Tibial artery (tissue), 4 donors: Measurements from ENCODE around the gene ATP2B1.

Experiments used
- DNase-seq, 2 donors: peaks; one replicate each; pipeline ENCODE4 v3.0.0-alpha.2; 2019
- H3K27ac ChIP-seq, 2 donors: fragments of 200-600 bp; sonication (generic) in 1 of 2; 1 replicate in 1 of 2; 2 replicates in 1 of 2; pipeline ENCODE4 v1.5.1; 2018 to 2019; ENCODE audit warnings: mild to moderate bottlenecking in 1 of 2
- H3K27me3 ChIP-seq, 2 donors: fragments of 200-600 bp; sonication (generic) in 1 of 2; one replicate each; pipeline versions ENCODE4 v1.5.1 to v1.6.0; 2016 to 2019
- H3K36me3 ChIP-seq, 3 donors: fragments of 200-600 bp; sonication (generic) in 2 of 3; one replicate each; pipeline ENCODE4 v1.5.1; 2016 to 2019; ENCODE audit warnings: mild to moderate bottlenecking in 2 of 3
- H3K4me1 ChIP-seq, 4 donors: fragments of 200-600 bp; sonication (generic) in 2 of 4; 1 replicate in 3 of 4; 2 replicates in 1 of 4; pipeline ENCODE4 v1.5.1; 2016 to 2019
- H3K4me3 ChIP-seq, 2 donors: fragments of 200-600 bp; sonication (generic) in 1 of 2; 1 replicate in 1 of 2; 2 replicates in 1 of 2; pipeline ENCODE4 v1.5.1; 2018 to 2019; ENCODE audit warnings: mild to moderate bottlenecking in 2 of 2
- H3K9me3 ChIP-seq, 3 donors: fragments of 200-600 bp; sonication (generic) in 1 of 3; one replicate each; pipeline ENCODE4 v1.5.1; 2016 to 2019
- CTCF ChIP-seq, 2 experiments: fragments of 200-600 bp in 1 of 2; fragments of 450-650 bp in 1 of 2; IDR thresholded peaks; one replicate each; pipeline ENCODE4 v1.5.1; 2017 to 2019; ENCODE audit warnings: antibody characterized with exemption in 2 of 2, mild to moderate bottlenecking in 1 of 2, moderate library complexity in 1 of 2
- intact Hi-C: fragments of 100-400 bp; cut with DNase I; formaldehyde crosslinking; loops from one replicate; pipeline ENCODE4 v1.15.0; 2023; ENCODE audit warnings: low total_unique reads

The ATP2B1 gene

DNA sequence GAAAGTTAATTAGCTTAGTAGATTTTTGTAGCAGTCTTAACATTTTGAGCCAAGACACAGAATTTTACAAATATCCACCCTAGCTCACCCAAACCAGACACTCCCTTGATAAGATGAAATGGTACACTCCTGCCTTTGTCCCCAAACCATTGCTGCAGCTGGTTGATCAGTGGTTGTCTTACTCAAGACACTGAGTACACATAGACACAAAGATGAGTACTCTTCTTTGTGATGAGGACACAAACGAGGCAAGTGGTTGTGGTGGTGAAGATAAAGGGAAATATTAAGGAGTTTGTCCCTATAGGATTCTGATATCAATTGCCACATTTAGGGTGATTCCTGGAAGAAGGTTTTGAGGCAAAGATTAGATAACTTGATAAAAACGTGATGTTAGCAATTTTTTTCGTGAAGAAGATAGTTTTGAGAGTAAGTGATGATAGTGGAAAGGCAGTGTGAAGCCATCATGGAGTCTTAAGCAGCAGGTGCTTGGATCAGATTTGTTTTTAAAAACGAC is 21.4 kb upstream of the ATP2B1 start:
- TF ChIP-seq CTCF (IDR thresholded peaks at IDR 0.05) = no peak
- no peaks in the 10 kb centered on the region for H3K4me1 ChIP-seq
- intact Hi-C loops = no loop called here

DNA sequence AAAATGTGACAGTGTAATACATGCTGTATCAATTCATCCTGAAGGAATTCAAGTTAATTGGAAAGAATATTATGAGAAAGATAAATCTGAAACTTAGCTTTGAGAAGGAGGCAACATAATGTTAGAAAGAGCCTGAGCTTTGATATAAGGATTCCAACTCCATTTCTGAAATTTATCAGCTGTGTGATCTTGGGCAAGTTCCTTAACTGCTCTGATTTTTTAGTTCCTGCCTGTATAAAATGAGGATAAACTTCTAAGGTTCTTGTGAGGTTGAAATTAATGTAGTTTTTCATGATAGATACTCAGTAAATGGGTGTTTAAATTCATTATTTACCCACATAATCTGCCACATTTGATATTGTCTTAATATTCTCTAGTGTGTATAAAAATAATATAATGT is 14.6 kb upstream of the ATP2B1 start:
- intact Hi-C loops = no loop called here
- Histone ChIP-seq H3K27me3 (no peaks in the 10 kb centered on the region), H3K36me3 (no peaks in the 10 kb centered on the region), H3K4me1 (no peaks in the 10 kb centered on the region), H3K4me3 (no peak overlapping the region), H3K9me3 (no peaks in the 10 kb centered on the region), H3K27ac (no peak overlapping the region)
- TF ChIP-seq CTCF (IDR thresholded peaks at IDR 0.05) = no peak
- DNase-seq = no peak

More for the DNA sequence above, 21.4 kb upstream of the ATP2B1 start:
- Histone ChIP-seq H3K36me3 (no peaks in the 10 kb centered on the region), H3K4me3 (no peak overlapping the region), H3K9me3 (peaks cover 0 to 9% (median 0%) of the 10 kb centered on the region in 3 donors), H3K27me3 (no peaks in the 10 kb centered on the region), H3K27ac (no peak overlapping the region)
- no peak for DNase-seq

GRCh38 chr12:89721291-89721987 is 12.8 kb upstream of the ATP2B1 start:
- no peaks in the 10 kb centered on the region for H3K36me3 ChIP-seq
- TF ChIP-seq CTCF (IDR thresholded peaks at IDR 0.05) = no peak
- no peaks in the 10 kb centered on the region for H3K27me3 ChIP-seq
- H3K4me1 ChIP-seq = no peaks in the 10 kb centered on the region
- no peak overlapping the region for H3K4me3 ChIP-seq
- no peak overlapping the region for H3K27ac ChIP-seq
- intact Hi-C loops = no loop called here
- no peaks in the 10 kb centered on the region for H3K9me3 ChIP-seq
- no peak for DNase-seq

GRCh38 chr12:89717759-89718523 is 9.3 kb upstream of the ATP2B1 start:
- no peak for DNase-seq
- Histone ChIP-seq H3K4me1 (no peaks in the 10 kb centered on the region), H3K36me3 (no peaks in the 10 kb centered on the region), H3K27ac (no peak overlapping the region), H3K27me3 (no peaks in the 10 kb centered on the region), H3K4me3 (no peak overlapping the region), H3K9me3 (peaks cover 0 to 3% (median 0%) of the 10 kb centered on the region in 3 donors)
- intact Hi-C loops = loop anchor here (10.0 kb wide), 1 partner anchor 363 kb away; the partner anchor contains the start of gene DUSP6
- TF ChIP-seq CTCF (IDR thresholded peaks at IDR 0.05) = no peak

- no peak for TF ChIP-seq CTCF (IDR thresholded peaks at IDR 0.05)
- Histone ChIP-seq H3K4me3 (no peak overlapping the region), H3K36me3 (no peaks in the 10 kb centered on the region), H3K27me3 (no peaks in the 10 kb centered on the region), H3K4me1 (peaks cover 0 to 8% (median 3%) of the 10 kb centered on the region in 4 donors), H3K9me3 (peaks cover 0 to 3% (median 0%) of the 10 kb centered on the region in 3 donors), H3K27ac (no peak overlapping the region)
- intact Hi-C loops = loop anchor here (10.0 kb wide), 1 partner anchor 358 kb away; the partner anchor contains the start of gene DUSP6
- DNase-seq = no peak
Measured at GRCh38 chr12:89712706-89713105, 4.1 kb upstream of the ATP2B1 start.
